ENCODE results near the gene LYPD3.
A peak's percentile ranks its signal among the peaks of the same experiment; 100 is the strongest.

The LYPD3 gene

DNA sequence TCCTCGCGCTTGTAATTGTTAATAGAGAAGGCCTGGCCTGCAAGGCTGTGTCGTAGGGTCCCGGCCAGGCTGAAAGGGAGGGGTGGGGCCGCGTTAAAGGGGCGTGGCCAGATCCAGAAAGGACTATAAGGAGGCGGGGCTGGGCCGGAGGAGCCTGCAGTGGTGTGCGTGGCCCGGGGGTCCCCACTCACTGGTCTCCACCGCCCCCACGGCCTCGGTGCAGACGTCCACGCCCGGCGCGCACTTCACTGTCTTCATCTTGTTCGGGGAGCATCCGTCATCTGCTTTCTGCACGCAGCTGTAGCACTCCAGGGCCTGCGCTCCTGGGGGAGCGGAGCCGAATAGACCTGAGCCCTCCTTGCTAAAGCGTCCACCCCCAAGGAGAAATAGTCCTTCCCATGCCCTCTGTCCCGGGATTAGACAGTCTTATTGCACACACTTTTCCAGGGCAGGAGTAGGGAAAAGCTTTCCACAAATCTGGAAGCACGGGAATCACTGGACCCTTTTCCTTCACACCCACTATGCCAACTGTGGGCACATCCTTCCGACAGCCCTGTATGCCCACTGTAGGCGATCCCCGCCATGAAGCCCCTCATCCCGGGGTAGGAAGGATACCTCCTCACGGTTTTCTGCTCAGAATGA, 1.2 kb downstream of the LYPD3 start:
- no peak overlapping the region for H3K27ac ChIP-seq (ENCODE audit: low read depth, low read length)

DNA sequence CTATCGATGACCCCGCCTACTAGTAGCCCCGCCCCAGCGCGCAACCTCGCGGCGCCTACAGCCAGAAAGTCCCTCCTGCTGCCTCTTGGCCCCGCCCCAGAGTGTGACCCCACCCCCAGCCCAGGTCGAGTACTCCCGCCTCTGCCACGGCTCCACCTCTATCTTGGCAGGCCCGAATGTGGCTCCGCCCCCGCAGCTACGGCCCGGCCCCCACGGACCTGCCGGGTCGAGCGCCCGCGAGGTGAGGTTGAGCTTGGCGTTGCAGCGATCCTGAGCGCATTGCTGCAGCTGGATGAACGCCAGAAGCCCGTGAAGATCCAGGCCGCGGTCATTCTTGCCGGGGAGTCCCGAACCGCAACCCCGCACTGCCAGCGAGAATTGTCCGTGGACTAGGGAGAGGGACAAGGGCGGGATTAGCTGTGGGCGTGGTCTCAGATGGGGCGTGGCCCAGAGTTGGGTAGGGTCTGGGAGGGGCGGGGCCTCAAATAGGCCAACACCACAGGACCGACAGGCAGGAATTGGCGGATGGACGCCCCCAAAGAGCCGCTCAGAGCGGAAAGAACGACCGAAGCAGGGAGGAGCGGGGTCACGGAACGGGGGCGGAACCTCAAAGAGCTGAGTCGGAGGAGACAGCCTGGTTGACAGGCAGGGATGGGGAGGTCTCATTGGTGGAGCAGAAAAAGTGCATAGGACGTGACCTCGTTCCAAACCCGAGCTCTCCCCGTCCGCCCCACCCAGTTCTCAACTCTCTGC, 1.9 kb downstream of the LYPD3 start:
- peaks cover 2% of the 10 kb centered on the region for H3K4me1 ChIP-seq (ENCODE audit: control insufficient read depth, low read depth, low read length)
- H3K79me2 ChIP-seq (ENCODE audit: control insufficient read depth, insufficient read depth, low read length) = no peaks in the 10 kb centered on the region
- H4K8ac ChIP-seq (ENCODE audit: low read depth, low read length) = no peak overlapping the region
- no peak overlapping the region for H2BK5ac ChIP-seq (ENCODE audit: low read length)
- peak overlapping the region; percentile 64 for H3K4me3 ChIP-seq (ENCODE audit: low read length)
- H3K4me2 ChIP-seq (ENCODE audit: low read length) = peak overlapping the region; percentile 69
- H3K36me3 ChIP-seq (ENCODE audit: control insufficient read depth, insufficient read depth, low read length) = no peaks in the 10 kb centered on the region
- no peak overlapping the region for H3K23ac ChIP-seq (ENCODE audit: low read length)
- no peak overlapping the region for H3K18ac ChIP-seq (ENCODE audit: low read length)
- H4K5ac ChIP-seq (ENCODE audit: low read length) = no peak overlapping the region
- peak; percentile 98 for DNase-seq
- H3K4ac ChIP-seq (ENCODE audit: low read depth, low read length) = no peak overlapping the region
- H3K56ac ChIP-seq (ENCODE audit: low read length) = peak overlapping the region; percentile 86
- no peak overlapping the region for H3K27ac ChIP-seq (ENCODE audit: low read depth, low read length)
- peak overlapping the region; percentile 63 for H3K9ac ChIP-seq (ENCODE audit: low read length)
- H2BK120ac ChIP-seq (ENCODE audit: low read depth, low read length) = no peak overlapping the region
- no peaks in the 10 kb centered on the region for H3K27me3 ChIP-seq (ENCODE audit: insufficient read depth, low read length, poor library complexity)
- H2BK15ac ChIP-seq (replicated peaks; ENCODE audit: low read depth) = no peak overlapping the region
- WGBS (ENCODE audit: extremely low coverage, insufficient coverage, low lambda C conversion rate) = no CpG with 5 or more reads among the region's 57 CpGs
- no peak overlapping the region for H2AK5ac ChIP-seq (ENCODE audit: low read length)
- H3K79me1 ChIP-seq (ENCODE audit: low read length) = no peaks in the 10 kb centered on the region

More for the DNA sequence above, 1.2 kb downstream of the LYPD3 start:
- WGBS (ENCODE audit: extremely low coverage, insufficient coverage, low lambda C conversion rate) = no CpG with 5 or more reads among the region's 33 CpGs
- Histone ChIP-seq H3K79me2 (ENCODE audit: control insufficient read depth, insufficient read depth, low read length) (no peaks in the 10 kb centered on the region), H3K27me3 (ENCODE audit: insufficient read depth, low read length, poor library complexity) (no peaks in the 10 kb centered on the region), H2AK5ac (ENCODE audit: low read length) (no peak overlapping the region), H2BK120ac (ENCODE audit: low read depth, low read length) (no peak overlapping the region), H3K56ac (ENCODE audit: low read length) (no peak overlapping the region), H2BK5ac (ENCODE audit: low read length) (no peak overlapping the region), H3K36me3 (ENCODE audit: control insufficient read depth, insufficient read depth, low read length) (no peaks in the 10 kb centered on the region), H3K18ac (ENCODE audit: low read length) (no peak overlapping the region), H4K8ac (ENCODE audit: low read depth, low read length) (no peak overlapping the region), H4K5ac (ENCODE audit: low read length) (no peak overlapping the region), H3K23ac (ENCODE audit: low read length) (no peak overlapping the region), H2BK15ac (replicated peaks; ENCODE audit: low read depth) (no peak overlapping the region), H3K4me3 (ENCODE audit: low read length) (peak overlapping the region; percentile 8), H3K9ac (ENCODE audit: low read length) (peak overlapping the region; percentile 27), H3K79me1 (ENCODE audit: low read length) (no peaks in the 10 kb centered on the region), H3K4me2 (ENCODE audit: low read length) (peak overlapping the region; percentile 70), H3K4me1 (ENCODE audit: control insufficient read depth, low read depth, low read length) (peaks cover 2% of the 10 kb centered on the region), H3K4ac (ENCODE audit: low read depth, low read length) (no peak overlapping the region)
- no peak for DNase-seq

GRCh38 chr19:43462785-43463380, 2.5 kb downstream of the LYPD3 start:
- Histone ChIP-seq H3K4ac (ENCODE audit: low read depth, low read length) (no peak overlapping the region), H3K79me2 (ENCODE audit: control insufficient read depth, insufficient read depth, low read length) (no peaks in the 10 kb centered on the region), H3K4me3 (ENCODE audit: low read length) (peak overlapping the region; percentile 32), H2AK5ac (ENCODE audit: low read length) (no peak overlapping the region), H2BK5ac (ENCODE audit: low read length) (no peak overlapping the region), H4K5ac (ENCODE audit: low read length) (no peak overlapping the region), H3K9ac (ENCODE audit: low read length) (peak overlapping the region; percentile 20), H2BK120ac (ENCODE audit: low read depth, low read length) (no peak overlapping the region), H3K4me2 (ENCODE audit: low read length) (peak overlapping the region; percentile 58), H3K36me3 (ENCODE audit: control insufficient read depth, insufficient read depth, low read length) (no peaks in the 10 kb centered on the region), H3K23ac (ENCODE audit: low read length) (no peak overlapping the region), H3K27ac (ENCODE audit: low read depth, low read length) (no peak overlapping the region), H3K56ac (ENCODE audit: low read length) (peak overlapping the region; percentile 75), H2BK15ac (replicated peaks; ENCODE audit: low read depth) (no peak overlapping the region), H3K4me1 (ENCODE audit: control insufficient read depth, low read depth, low read length) (peaks cover 2% of the 10 kb centered on the region), H3K79me1 (ENCODE audit: low read length) (no peaks in the 10 kb centered on the region), H4K8ac (ENCODE audit: low read depth, low read length) (no peak overlapping the region), H3K27me3 (ENCODE audit: insufficient read depth, low read length, poor library complexity) (no peaks in the 10 kb centered on the region), H3K18ac (ENCODE audit: low read length) (no peak overlapping the region)
- no CpG with 5 or more reads among the region's 33 CpGs for WGBS (ENCODE audit: extremely low coverage, insufficient coverage, low lambda C conversion rate)
- no peak for DNase-seq

- Histone ChIP-seq H3K56ac (ENCODE audit: low read length) (no peak overlapping the region), H3K4me3 (ENCODE audit: low read length) (no peak overlapping the region)
- no CpG with 5 or more reads among the region's 7 CpGs for WGBS (ENCODE audit: extremely low coverage, insufficient coverage, low lambda C conversion rate)
These were observed 3.0 kb downstream of the LYPD3 start for GRCh38 chr19:43462383-43462782.

GRCh38 chr19:43461303-43461702, 4.1 kb downstream of the LYPD3 start:
- Histone ChIP-seq H3K56ac (ENCODE audit: low read length) (no peak overlapping the region), H2BK15ac (replicated peaks; ENCODE audit: low read depth) (no peak overlapping the region), H3K27me3 (ENCODE audit: insufficient read depth, low read length, poor library complexity) (no peaks in the 10 kb centered on the region), H3K9ac (ENCODE audit: low read length) (no peak overlapping the region), H2BK120ac (ENCODE audit: low read depth, low read length) (no peak overlapping the region), H4K8ac (ENCODE audit: low read depth, low read length) (no peak overlapping the region), H3K36me3 (ENCODE audit: control insufficient read depth, insufficient read depth, low read length) (no peaks in the 10 kb centered on the region), H3K4ac (ENCODE audit: low read depth, low read length) (no peak overlapping the region), H3K4me2 (ENCODE audit: low read length) (no peak overlapping the region), H2BK5ac (ENCODE audit: low read length) (no peak overlapping the region), H4K5ac (ENCODE audit: low read length) (no peak overlapping the region), H3K27ac (ENCODE audit: low read depth, low read length) (no peak overlapping the region), H3K4me1 (ENCODE audit: control insufficient read depth, low read depth, low read length) (peaks cover 2% of the 10 kb centered on the region), H3K4me3 (ENCODE audit: low read length) (no peak overlapping the region), H2AK5ac (ENCODE audit: low read length) (no peak overlapping the region), H3K23ac (ENCODE audit: low read length) (no peak overlapping the region), H3K79me2 (ENCODE audit: control insufficient read depth, insufficient read depth, low read length) (no peaks in the 10 kb centered on the region), H3K18ac (ENCODE audit: low read length) (no peak overlapping the region), H3K79me1 (ENCODE audit: low read length) (no peaks in the 10 kb centered on the region)
- DNase-seq = no peak
- WGBS (ENCODE audit: extremely low coverage, insufficient coverage, low lambda C conversion rate) = no CpG with 5 or more reads among the region's 12 CpGs

More at GRCh38 chr19:43462383-43462782, 3.0 kb downstream of the LYPD3 start:
- Histone ChIP-seq H3K9ac (ENCODE audit: low read length) (no peak overlapping the region), H2BK120ac (ENCODE audit: low read depth, low read length) (no peak overlapping the region), H4K5ac (ENCODE audit: low read length) (no peak overlapping the region), H2BK15ac (replicated peaks; ENCODE audit: low read depth) (no peak overlapping the region), H3K79me2 (ENCODE audit: control insufficient read depth, insufficient read depth, low read length) (no peaks in the 10 kb centered on the region), H2BK5ac (ENCODE audit: low read length) (no peak overlapping the region), H4K8ac (ENCODE audit: low read depth, low read length) (no peak overlapping the region), H3K18ac (ENCODE audit: low read length) (no peak overlapping the region), H3K4me2 (ENCODE audit: low read length) (no peak overlapping the region), H3K4ac (ENCODE audit: low read depth, low read length) (no peak overlapping the region), H2AK5ac (ENCODE audit: low read length) (no peak overlapping the region), H3K27ac (ENCODE audit: low read depth, low read length) (no peak overlapping the region), H3K79me1 (ENCODE audit: low read length) (no peaks in the 10 kb centered on the region), H3K36me3 (ENCODE audit: control insufficient read depth, insufficient read depth, low read length) (no peaks in the 10 kb centered on the region), H3K23ac (ENCODE audit: low read length) (no peak overlapping the region), H3K4me1 (ENCODE audit: control insufficient read depth, low read depth, low read length) (peaks cover 2% of the 10 kb centered on the region), H3K27me3 (ENCODE audit: insufficient read depth, low read length, poor library complexity) (no peaks in the 10 kb centered on the region)
- no peak for DNase-seq

All from mesendoderm (in vitro differentiated cells).